ENCODE results near the gene QPCTL.
"Not testable (repeated sequence)": the region's sequence is repeated elsewhere in the genome, so short reads cannot be mapped to it uniquely, and the experiment has no call there.

The QPCTL gene

DNA sequence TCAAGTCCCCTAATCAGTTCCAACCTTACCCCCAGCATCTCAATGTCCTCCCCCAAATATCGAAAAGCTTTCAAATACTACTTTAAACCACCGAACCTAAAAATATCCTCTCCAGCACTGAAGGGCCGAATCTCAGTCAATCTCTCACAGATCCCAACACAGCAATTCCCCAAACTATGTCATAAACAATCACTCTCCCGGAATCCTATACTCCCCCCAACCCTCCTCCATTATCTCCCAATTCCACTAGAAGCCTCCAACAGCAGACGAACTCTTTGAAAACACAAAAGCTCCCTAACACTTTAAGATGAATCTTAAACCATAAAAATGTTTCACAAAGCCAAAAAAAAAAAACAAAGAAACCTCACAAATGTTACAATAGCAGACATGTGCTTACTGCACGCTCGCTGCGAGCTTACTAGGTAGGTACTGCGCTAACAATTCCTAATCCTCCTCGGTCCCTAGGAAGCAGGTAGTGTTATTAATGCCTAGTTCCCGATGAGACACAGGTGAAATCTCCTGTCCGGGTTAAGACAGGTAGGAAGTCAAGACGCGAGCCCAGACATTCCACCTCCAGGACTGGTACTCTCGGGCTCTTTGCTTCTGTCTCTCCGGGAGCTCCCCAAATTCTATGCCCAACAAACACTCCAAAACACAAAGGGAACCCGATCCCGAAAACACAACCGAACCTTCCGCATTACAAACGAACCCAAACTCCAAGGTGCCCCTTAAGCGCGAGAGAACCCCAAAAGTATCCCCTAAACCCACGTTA lies 24.1 kb downstream of the QPCTL start:
- H3K4me3 ChIP-seq (ENCODE audit: low read depth, low read length), result peak overlapping the region; percentile 68
- TF ChIP-seq, protein P1, sequence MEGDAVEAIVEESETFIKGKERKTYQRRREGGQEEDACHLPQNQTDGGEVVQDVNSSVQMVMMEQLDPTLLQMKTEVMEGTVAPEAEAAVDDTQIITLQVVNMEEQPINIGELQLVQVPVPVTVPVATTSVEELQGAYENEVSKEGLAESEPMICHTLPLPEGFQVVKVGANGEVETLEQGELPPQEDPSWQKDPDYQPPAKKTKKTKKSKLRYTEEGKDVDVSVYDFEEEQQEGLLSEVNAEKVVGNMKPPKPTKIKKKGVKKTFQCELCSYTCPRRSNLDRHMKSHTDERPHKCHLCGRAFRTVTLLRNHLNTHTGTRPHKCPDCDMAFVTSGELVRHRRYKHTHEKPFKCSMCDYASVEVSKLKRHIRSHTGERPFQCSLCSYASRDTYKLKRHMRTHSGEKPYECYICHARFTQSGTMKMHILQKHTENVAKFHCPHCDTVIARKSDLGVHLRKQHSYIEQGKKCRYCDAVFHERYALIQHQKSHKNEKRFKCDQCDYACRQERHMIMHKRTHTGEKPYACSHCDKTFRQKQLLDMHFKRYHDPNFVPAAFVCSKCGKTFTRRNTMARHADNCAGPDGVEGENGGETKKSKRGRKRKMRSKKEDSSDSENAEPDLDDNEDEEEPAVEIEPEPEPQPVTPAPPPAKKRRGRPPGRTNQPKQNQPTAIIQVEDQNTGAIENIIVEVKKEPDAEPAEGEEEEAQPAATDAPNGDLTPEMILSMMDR (IDR thresholded peaks at IDR 0.05; ENCODE audit: low read depth, low read length, missing control alignments), result no peak
- in situ Hi-C loops (cut with HindIII; ENCODE audit: low pct_ligation_motif_present, low sequenced_read_pairs), result no loop called here
- H3K27me3 ChIP-seq (replicated peaks), result no peaks in the 10 kb centered on the region
- peak overlapping the region; percentile 90 for H3K27ac ChIP-seq
- no peak for DNase-seq
- peaks cover 16% of the 10 kb centered on the region for H3K36me3 ChIP-seq (replicated peaks)

DNA sequence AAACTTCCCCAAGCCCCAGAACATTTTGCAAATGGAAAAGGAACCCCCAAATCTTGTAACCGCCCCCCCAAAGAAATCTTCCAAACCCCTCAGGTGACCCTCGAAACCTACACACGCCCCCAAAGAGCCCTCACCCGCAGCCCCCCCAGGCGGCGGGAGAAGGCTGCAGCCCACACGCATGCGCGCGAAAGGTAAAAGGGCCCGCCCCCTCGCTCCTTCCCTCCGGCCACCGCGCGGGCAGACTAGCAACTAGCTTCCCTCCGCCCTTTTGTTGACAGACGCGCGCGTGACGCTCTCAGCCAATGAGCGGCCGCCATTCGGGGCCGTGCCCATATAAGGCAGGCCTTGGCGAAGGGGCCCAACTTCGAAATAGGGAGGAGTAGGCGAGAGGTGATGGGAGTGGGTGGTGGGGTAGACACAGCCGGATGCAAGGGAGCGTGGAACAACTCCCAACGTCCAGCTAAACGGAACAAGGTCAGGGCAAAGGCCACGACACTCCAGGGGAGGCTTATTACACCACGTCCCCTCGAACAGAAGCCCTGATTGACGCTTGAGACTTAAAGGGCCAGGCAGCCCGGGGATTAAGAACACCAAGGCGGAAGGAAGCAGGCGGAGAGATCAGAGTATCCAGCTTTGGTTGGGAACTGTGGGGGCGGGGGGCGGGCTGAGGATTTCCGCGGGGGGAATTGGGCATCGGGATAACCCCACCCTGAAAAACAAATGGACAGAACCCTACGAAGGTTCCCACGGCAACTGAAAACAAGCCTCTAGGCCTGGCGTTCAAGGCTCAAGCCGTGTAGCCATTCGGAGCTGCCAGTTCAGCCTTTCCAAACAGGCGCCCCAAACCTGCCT lies 24.9 kb downstream of the QPCTL start:
- TF ChIP-seq, protein P1 (IDR thresholded peaks at IDR 0.05; ENCODE audit: low read depth, low read length, missing control alignments), result peak; percentile 45

DNA sequence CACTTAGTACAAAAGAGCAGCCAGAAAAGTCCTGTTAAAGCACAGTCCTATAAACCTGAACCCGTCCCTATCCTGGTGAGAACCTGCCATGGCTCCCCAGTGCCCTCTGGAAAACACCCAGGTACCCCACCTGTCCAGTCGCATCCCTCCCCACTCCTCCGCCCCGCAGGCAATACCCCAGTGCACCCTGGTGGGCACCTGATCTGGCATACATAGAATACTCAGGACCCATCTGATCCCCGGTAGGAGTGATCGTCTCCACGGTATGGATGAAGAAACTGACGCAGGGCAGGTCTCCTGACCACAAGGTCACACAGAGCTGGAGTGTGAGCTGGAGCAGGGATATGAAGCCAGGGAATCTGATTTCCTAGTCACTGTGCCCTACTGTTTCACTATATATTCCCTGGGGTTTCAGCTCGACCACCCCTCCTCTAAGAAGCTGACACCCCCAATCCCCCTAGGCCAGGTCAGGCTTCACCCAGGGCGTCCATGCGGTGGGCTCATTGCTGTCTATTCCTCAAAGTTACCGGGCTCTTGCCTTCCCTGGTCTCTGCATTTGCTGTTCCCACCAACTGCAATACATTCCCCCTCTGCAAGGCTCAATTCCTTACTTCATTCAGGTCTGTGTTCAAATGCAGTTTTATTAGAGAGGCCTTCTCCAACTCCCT lies 25.7 kb downstream of the QPCTL start:
- H3K4me3 ChIP-seq (ENCODE audit: low read depth, low read length), result peak overlapping the region; percentile 68
- DNase-seq, result no peak

More for the DNA sequence above, 24.9 kb downstream of the QPCTL start:
- Histone ChIP-seq H3K27me3 (replicated peaks) (no peaks in the 10 kb centered on the region), H3K27ac (peak overlapping the region; percentile 90), H3K36me3 (replicated peaks) (peaks cover 14% of the 10 kb centered on the region), H3K4me3 (ENCODE audit: low read depth, low read length) (peak overlapping the region; percentile 68)
- in situ Hi-C loops (cut with HindIII; ENCODE audit: low pct_ligation_motif_present, low sequenced_read_pairs), result no loop called here
- DNase-seq, result peak; percentile 97

DNA sequence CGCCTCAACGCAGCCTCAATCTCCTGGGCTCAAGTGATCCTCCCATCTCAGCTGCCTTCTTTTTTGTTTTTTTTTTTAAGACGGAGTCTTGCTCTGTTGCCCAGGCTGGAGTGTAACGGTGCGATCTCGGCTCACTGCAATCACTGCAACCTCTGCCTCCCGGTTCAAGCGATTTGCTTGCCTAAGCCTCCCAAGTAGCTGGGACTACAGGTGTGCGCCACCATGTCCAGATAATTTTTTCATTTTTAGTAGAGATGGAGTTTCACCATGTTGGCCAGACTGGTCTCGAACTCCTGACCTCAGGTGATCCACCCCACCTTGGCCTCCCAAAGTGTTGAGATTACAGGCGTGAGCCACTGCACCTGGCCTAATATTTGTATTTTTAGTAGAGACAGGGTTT lies 27.6 kb downstream of the QPCTL start:
- H3K27ac ChIP-seq; H3K27me3 ChIP-seq (replicated peaks); H3K36me3 ChIP-seq (replicated peaks); H3K4me3 ChIP-seq (ENCODE audit: low read depth, low read length); in situ Hi-C loops (cut with HindIII; ENCODE audit: low pct_ligation_motif_present, low sequenced_read_pairs); DNase-seq: not testable (repeated sequence)

More for the DNA sequence above, 25.7 kb downstream of the QPCTL start:
- peak overlapping the region; percentile 90 for H3K27ac ChIP-seq
- TF ChIP-seq, protein P1 (IDR thresholded peaks at IDR 0.05; ENCODE audit: low read depth, low read length, missing control alignments), result no peak
- in situ Hi-C loops (cut with HindIII; ENCODE audit: low pct_ligation_motif_present, low sequenced_read_pairs), result no loop called here
- peaks cover 6% of the 10 kb centered on the region for H3K36me3 ChIP-seq (replicated peaks)
- H3K27me3 ChIP-seq (replicated peaks), result no peaks in the 10 kb centered on the region

DNA sequence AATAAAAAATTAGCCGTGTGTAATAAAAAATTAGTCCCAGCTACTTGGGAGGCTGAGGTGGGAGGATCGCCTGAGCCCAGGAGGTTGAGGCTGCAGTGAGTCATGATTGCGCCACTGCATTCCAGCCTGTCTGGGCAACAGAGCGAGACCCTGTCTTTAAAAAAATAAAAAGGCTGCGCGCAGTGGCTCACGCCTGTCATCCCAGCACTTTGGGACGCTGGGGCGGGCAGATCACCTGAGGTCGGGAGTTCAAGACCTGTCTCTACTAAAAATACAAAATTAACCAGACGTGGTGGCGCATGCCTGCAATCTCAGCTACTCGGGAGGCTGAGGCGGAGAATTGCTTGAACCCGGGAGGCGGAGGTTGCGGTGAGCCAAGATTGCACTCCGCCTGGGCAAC lies 36.2 kb downstream of the QPCTL start:
- H3K4me3 ChIP-seq (ENCODE audit: low read depth, low read length); H3K27ac ChIP-seq; DNase-seq; in situ Hi-C loops (cut with HindIII; ENCODE audit: low pct_ligation_motif_present, low sequenced_read_pairs); H3K36me3 ChIP-seq (replicated peaks); H3K27me3 ChIP-seq (replicated peaks): not testable (repeated sequence)

DNA sequence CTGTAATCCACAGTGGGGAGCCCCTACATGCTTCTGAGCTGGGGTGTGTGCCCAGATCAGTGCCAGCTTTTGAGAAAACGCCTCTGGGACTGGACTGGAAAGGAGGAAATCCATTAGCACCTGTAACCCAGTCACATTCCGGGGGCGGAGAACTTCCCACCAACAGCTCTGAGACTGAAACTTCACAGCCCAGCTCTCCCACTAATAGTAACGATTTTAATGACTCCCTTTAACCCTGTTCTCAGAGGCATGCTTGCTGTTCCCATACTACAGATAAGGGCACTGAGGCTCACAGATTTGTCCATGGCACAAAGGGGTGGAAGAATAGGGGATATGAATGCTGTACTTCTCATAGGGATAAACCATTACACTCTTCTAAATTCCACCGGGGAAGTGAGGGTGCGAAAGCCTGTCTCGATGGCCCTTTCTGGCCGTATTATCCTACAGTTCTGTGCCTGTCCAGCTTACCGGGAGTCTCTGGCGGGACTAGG lies 37.4 kb downstream of the QPCTL start:
- no peaks in the 10 kb centered on the region for H3K27me3 ChIP-seq (replicated peaks)
- H3K27ac ChIP-seq, result peak overlapping the region; percentile 41
- H3K4me3 ChIP-seq (ENCODE audit: low read depth, low read length), result peak overlapping the region; percentile 85
- TF ChIP-seq, protein P1 (IDR thresholded peaks at IDR 0.05; ENCODE audit: low read depth, low read length, missing control alignments), result no peak
- H3K36me3 ChIP-seq (replicated peaks), result no peaks in the 10 kb centered on the region
- DNase-seq, result no peak
- in situ Hi-C loops (cut with HindIII; ENCODE audit: low pct_ligation_motif_present, low sequenced_read_pairs), result no loop called here
